H9 (cell line): ENCODE measurements around the gene SMAD7. TPM values are rescaled to one million over a fixed set of nuclear protein-coding genes. Genes with fewer than 3 reads are reported as not detected.
A peak's percentile ranks its signal among the peaks of the same experiment; 100 is the strongest.

Experiments
- DNase-seq: peaks from one replicate; pipeline ENCODE4 v3.0.0-alpha.2; 2017
- H2AFZ ChIP-seq: one replicate; pipeline ENCODE4 v1.6.1; 2013; ENCODE audit warnings: mild to moderate bottlenecking, low read length, control low read depth, moderate library complexity
- H2AK5ac ChIP-seq: 2 replicates; pipeline ENCODE4 v1.6.1; 2013; ENCODE audit warnings: low read length, control low read depth, mixed read lengths; ENCODE audit not compliant: insufficient read length
- H2BK120ac ChIP-seq: one replicate; pipeline ENCODE4 v1.6.1; 2013; ENCODE audit warnings: low read depth, mild to moderate bottlenecking, low read length, control low read depth, inconsistent platforms; ENCODE audit not compliant: poor library complexity, severe bottlenecking
- H2BK12ac ChIP-seq: 2 replicates; pipeline ENCODE4 v1.6.1; 2013; ENCODE audit warnings: low read length, control low read depth, mixed read lengths, low read depth; ENCODE audit not compliant: insufficient read length
- H2BK15ac ChIP-seq: 2 replicates; pipeline ENCODE4 v1.6.1; 2013; ENCODE audit warnings: low read depth, low read length, control low read depth
- H2BK20ac ChIP-seq: one replicate; pipeline ENCODE4 v1.6.1; 2013; ENCODE audit warnings: low read depth, mild to moderate bottlenecking, low read length, control low read depth, inconsistent platforms; ENCODE audit not compliant: poor library complexity, severe bottlenecking
- H2BK5ac ChIP-seq: 2 replicates; pipeline ENCODE4 v1.6.1; 2013; ENCODE audit warnings: low read length, control low read depth, mixed read lengths; ENCODE audit not compliant: insufficient read length
- H3K14ac ChIP-seq: 2 replicates; pipeline ENCODE4 v1.6.1; 2013; ENCODE audit warnings: low read length, control low read depth; ENCODE audit not compliant: insufficient read depth
- H3K18ac ChIP-seq: 2 replicates; pipeline ENCODE4 v1.6.1; 2013; ENCODE audit warnings: low read depth, mild to moderate bottlenecking, mixed read lengths, low read length, control low read depth; ENCODE audit not compliant: insufficient read length
- H3K23ac ChIP-seq: 2 replicates; pipeline ENCODE4 v1.6.1; 2013; ENCODE audit warnings: low read length, control low read depth, mixed read lengths, low read depth; ENCODE audit not compliant: insufficient read length
- H3K23me2 ChIP-seq: 2 replicates; pipeline ENCODE4 v1.6.1; 2013; ENCODE audit warnings: low read depth, mild to moderate bottlenecking, mixed read lengths, low read length, control low read depth; ENCODE audit not compliant: insufficient read length, poor library complexity, severe bottlenecking
- H3K27ac ChIP-seq: 2 replicates; pipeline ENCODE4 v1.5.1; 2013; ENCODE audit warnings: low read length, control low read depth, mixed read lengths, low read depth; ENCODE audit not compliant: insufficient read length
- H3K27me3 ChIP-seq: 2 replicates; pipeline ENCODE4 v1.6.1; 2013; ENCODE audit warnings: low read length, control low read depth, inconsistent platforms; ENCODE audit not compliant: insufficient read depth
- H3K4ac ChIP-seq: 2 replicates; pipeline ENCODE4 v1.6.1; 2013; ENCODE audit warnings: low read depth, mild to moderate bottlenecking, control low read depth, inconsistent platforms, low read length, moderate library complexity
- H3K4me1 ChIP-seq: 2 replicates; pipeline ENCODE4 v1.6.1; 2013; ENCODE audit warnings: low read length, control low read depth, inconsistent platforms; ENCODE audit not compliant: insufficient read depth
- H3K4me2 ChIP-seq: 2 replicates; pipeline ENCODE4 v1.6.1; 2013; ENCODE audit warnings: low read length, control low read depth, mixed read lengths; ENCODE audit not compliant: insufficient read length, insufficient read depth
- H3K56ac ChIP-seq: 2 replicates; pipeline ENCODE4 v1.6.1; 2013; ENCODE audit warnings: low read depth, mild to moderate bottlenecking, mixed read lengths, low read length, control low read depth; ENCODE audit not compliant: insufficient read length
- H3K79me1 ChIP-seq: 2 replicates; pipeline ENCODE4 v1.6.1; 2013; ENCODE audit warnings: low read depth, mild to moderate bottlenecking, moderate library complexity, low read length, control low read depth, inconsistent platforms; ENCODE audit not compliant: insufficient read depth, poor library complexity, severe bottlenecking
- H3K79me2 ChIP-seq: 2 replicates; pipeline ENCODE4 v1.6.1; 2013; ENCODE audit warnings: low read length, control low read depth, inconsistent platforms; ENCODE audit not compliant: insufficient read depth
- H3K9ac ChIP-seq: 2 replicates; pipeline ENCODE4 v1.6.1; 2013; ENCODE audit warnings: low read length, control low read depth, mixed read lengths; ENCODE audit not compliant: insufficient read length; ENCODE audit errors: extremely low read depth
- H3K9me3 ChIP-seq: one replicate; pipeline ENCODE4 v1.6.1; 2013; ENCODE audit warnings: low read depth, low read length, inconsistent platforms; ENCODE audit not compliant: control insufficient read depth
- H3T11ph ChIP-seq: one replicate; pipeline ENCODE4 v1.6.1; 2013; ENCODE audit warnings: mild to moderate bottlenecking, low read length, control low read depth, inconsistent platforms
- H4K20me1 ChIP-seq: one replicate; pipeline ENCODE4 v1.6.1; 2013; ENCODE audit not compliant: control insufficient read depth, insufficient read length, insufficient read depth
- H4K5ac ChIP-seq: 2 replicates; pipeline ENCODE4 v1.6.1; 2013; ENCODE audit warnings: low read depth, mild to moderate bottlenecking, mixed read lengths, low read length, control low read depth; ENCODE audit not compliant: insufficient read length
- H4K8ac ChIP-seq: replicated peaks from 2 replicates; pipeline ENCODE4 v1.6.1; 2013; ENCODE audit warnings: low read length, control low read depth, mixed read lengths, low read depth; ENCODE audit not compliant: insufficient read length
- H4K91ac ChIP-seq: 2 replicates; pipeline ENCODE4 v1.6.1; 2013; ENCODE audit warnings: low read depth, mild to moderate bottlenecking, moderate library complexity, mixed read lengths, low read length, control low read depth; ENCODE audit not compliant: insufficient read length
- H3K27ac Mint-ChIP-seq, 3 experiments: 2 replicates in 2 of 3; 3 replicates in 1 of 3; pipeline ENCODE4 v1.8.0; 2020 to 2021; ENCODE audit warnings: mixed read lengths in 3 of 3, mild to moderate bottlenecking in 1 of 3, moderate library complexity in 1 of 3
- H3K27me3 Mint-ChIP-seq: 2 replicates; pipeline ENCODE4 v1.8.0; 2021; ENCODE audit warnings: low read depth, mild to moderate bottlenecking, moderate library complexity, mixed read lengths
- H3K36me3 Mint-ChIP-seq, 3 experiments: 2 replicates in 2 of 3; 3 replicates in 1 of 3; pipeline ENCODE4 v1.8.0; 2020 to 2021; ENCODE audit warnings: low read depth in 3 of 3, mixed read lengths in 3 of 3; ENCODE audit not compliant: insufficient read depth in 1 of 3
- H3K4me1 Mint-ChIP-seq, 2 experiments: 2 replicates each; pipeline ENCODE4 v1.8.0; 2020; ENCODE audit warnings: mixed read lengths in 2 of 2
- H3K4me3 Mint-ChIP-seq, 2 experiments: 2 replicates in 1 of 2; 3 replicates in 1 of 2; pipeline ENCODE4 v1.8.0; 2020 to 2021; ENCODE audit warnings: mild to moderate bottlenecking in 2 of 2, mixed read lengths in 2 of 2, moderate library complexity in 1 of 2
- H3K9me3 Mint-ChIP-seq, 2 experiments: 2 replicates in 1 of 2; 3 replicates in 1 of 2; pipeline ENCODE4 v1.8.0; 2020; ENCODE audit warnings: mild to moderate bottlenecking in 2 of 2, mixed read lengths in 2 of 2, moderate library complexity in 1 of 2
- CTCF ChIP-seq: fragments of 200-600 bp; sonication (generic); conservative IDR thresholded peaks from 3 replicates; pipeline ENCODE4 v1.8.0; 2021; ENCODE audit warnings: antibody characterized with exemption, mild to moderate bottlenecking
- WGBS: extraction: QIAGEN DNeasy Blood & Tissue Kit; methylation state at CpG from one replicate; pipeline ENCODE4 v1.1.7; 2013; ENCODE audit warnings: missing lambda C conversion rate, low lambda C conversion rate, mixed read lengths; ENCODE audit not compliant: insufficient read length; ENCODE audit errors: extremely low coverage; 5-methylcytosine and 5-hydroxymethylcytosine counted together
- total RNA-seq: library from RNA; stranded (reverse); gene quantifications from 2 replicates; pipeline ENCODE4 v1.2.1, GENCODE V29; 2021

SMAD7 gene
- total RNA-seq, 1 experiment from 2014 or later = 27.7 TPM

- H3K79me2 ChIP-seq = peaks cover 91% of the 10 kb centered on the region
- H3K23me2 ChIP-seq = no peaks in the 10 kb centered on the region
- H3K14ac ChIP-seq = no peak overlapping the region
- H3K9ac ChIP-seq = no peak overlapping the region
- H2BK12ac ChIP-seq = no peak overlapping the region
- no peak for DNase-seq
- no peak overlapping the region for H2BK20ac ChIP-seq
- Mint-ChIP-seq H3K4me1 (peaks cover 89 to 95% of the 10 kb centered on the region in 2 experiments), H3K9me3 (no peaks in the 10 kb centered on the region), H3K36me3 (peaks cover 36 to 83% (median 46%) of the 10 kb centered on the region in 3 experiments), H3K27me3 (no peaks in the 10 kb centered on the region), H3K27ac (peak overlapping the region in 1 of 3 experiments; percentile 88; a peak in 1 of 7 replicates), H3K4me3 (peak overlapping the region in 1 of 2 experiments; percentile 62; a peak in 1 of 5 replicates)
- H3K4me1 ChIP-seq = peaks cover 9% of the 10 kb centered on the region; the same call in 1 of the 2 replicates
- no peak overlapping the region for H3K4ac ChIP-seq
- H3K27ac ChIP-seq = no peak overlapping the region
- no peak overlapping the region for H3K23ac ChIP-seq
- no peak overlapping the region for H4K91ac ChIP-seq
- no peak overlapping the region for H4K8ac ChIP-seq
- no peak overlapping the region for H2BK15ac ChIP-seq
- H2AFZ ChIP-seq = no peak overlapping the region
- H3K18ac ChIP-seq = no peak overlapping the region
- H3K79me1 ChIP-seq = peaks cover 6% of the 10 kb centered on the region
- H3K9me3 ChIP-seq = no peaks in the 10 kb centered on the region
- H4K20me1 ChIP-seq = no peaks in the 10 kb centered on the region
- no peak overlapping the region for H3K56ac ChIP-seq
- H2BK5ac ChIP-seq = no peak overlapping the region
- H4K5ac ChIP-seq = no peak overlapping the region
- WGBS = no CpG with 5 or more reads among the region's 7 CpGs
- H3K27me3 ChIP-seq = no peaks in the 10 kb centered on the region
- H3K4me2 ChIP-seq = no peak overlapping the region
- no peak for TF ChIP-seq CTCF
- no peak overlapping the region for H3T11ph ChIP-seq
- H2BK120ac ChIP-seq = no peak overlapping the region
- no peak overlapping the region for H2AK5ac ChIP-seq
Measured at GRCh38 chr18:48941672-48942071, 9.1 kb downstream of the SMAD7 start.
